KOPT-K1 (cell line): ENCODE results near the gene ZNF629.

Source experiments
- H3K27ac ChIP-seq: fragments of 200-600 bp; sonication (generic); 2 replicates; pipeline ENCODE4 v1.5.1; 2016; ENCODE audit warnings: antibody characterized with exemption, mild to moderate bottlenecking, low read depth, low read length; ENCODE audit not compliant: poor library complexity, severe bottlenecking
- H3K36me3 ChIP-seq: fragments of 200-600 bp; sonication (generic); 2 replicates; pipeline ENCODE4 v1.5.1; 2017; ENCODE audit warnings: antibody characterized with exemption, mild to moderate bottlenecking, low read length, moderate library complexity; ENCODE audit not compliant: insufficient read depth
- H3K9me3 ChIP-seq: fragments of 200-600 bp; sonication (generic); 2 replicates; pipeline ENCODE4 v1.5.1; 2017; ENCODE audit warnings: antibody characterized with exemption, low read length, mild to moderate bottlenecking; ENCODE audit not compliant: insufficient read depth, poor library complexity, severe bottlenecking

The ZNF629 gene

GRCh38 chr16:30731411-30731810, 55.6 kb downstream of the ZNF629 start:
- Histone ChIP-seq H3K9me3 (no peaks in the 10 kb centered on the region), H3K36me3 (peaks cover 100% of the 10 kb centered on the region), H3K27ac (no peak overlapping the region)

- H3K27ac ChIP-seq: no peak overlapping the region
- H3K36me3 ChIP-seq: peaks cover 100% of the 10 kb centered on the region
- H3K9me3 ChIP-seq: no peaks in the 10 kb centered on the region
These were observed 57.9 kb downstream of the ZNF629 start for GRCh38 chr16:30728899-30729672.
